AG09319 (cell line): ENCODE data around the gene MBOAT2.
"Not testable (repeated sequence)": the region's sequence is repeated elsewhere in the genome, so short reads cannot be mapped to it uniquely, and the experiment has no call there.

Source experiments
- DNase-seq: peaks from one replicate; pipeline ENCODE4 v3.0.0-alpha.2; 2010; ENCODE audit warnings: low read depth; ENCODE audit errors: extremely low read depth
- TF ChIP-seq, protein P1 (sequence below): IDR thresholded peaks from 2 replicates; pipeline ENCODE4 v1.5.1; 2011; ENCODE audit warnings: low read depth, mild to moderate bottlenecking, inconsistent platforms, low read length, moderate library complexity

Gene MBOAT2

DNA sequence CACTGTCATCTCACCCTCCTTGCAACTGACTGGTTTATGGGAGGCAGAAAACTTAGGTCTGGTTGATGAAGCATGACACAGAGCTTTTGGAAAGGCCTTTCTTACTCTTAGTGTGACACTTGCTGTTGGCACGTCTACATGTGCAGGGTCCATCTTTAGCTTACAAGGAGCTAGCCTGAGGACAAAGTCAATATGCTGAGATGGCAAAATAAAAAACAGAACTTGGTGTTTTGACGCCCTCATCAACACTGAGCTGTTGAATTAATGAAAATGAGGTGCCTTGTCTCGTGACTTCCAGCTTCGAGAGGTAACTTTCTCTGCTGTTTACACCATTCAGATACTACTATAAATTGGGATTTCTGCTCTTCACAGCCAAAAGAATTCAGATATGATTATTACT lies 87.5 kb downstream of the MBOAT2 start:
- no peak for DNase-seq
- TF ChIP-seq, protein P1, sequence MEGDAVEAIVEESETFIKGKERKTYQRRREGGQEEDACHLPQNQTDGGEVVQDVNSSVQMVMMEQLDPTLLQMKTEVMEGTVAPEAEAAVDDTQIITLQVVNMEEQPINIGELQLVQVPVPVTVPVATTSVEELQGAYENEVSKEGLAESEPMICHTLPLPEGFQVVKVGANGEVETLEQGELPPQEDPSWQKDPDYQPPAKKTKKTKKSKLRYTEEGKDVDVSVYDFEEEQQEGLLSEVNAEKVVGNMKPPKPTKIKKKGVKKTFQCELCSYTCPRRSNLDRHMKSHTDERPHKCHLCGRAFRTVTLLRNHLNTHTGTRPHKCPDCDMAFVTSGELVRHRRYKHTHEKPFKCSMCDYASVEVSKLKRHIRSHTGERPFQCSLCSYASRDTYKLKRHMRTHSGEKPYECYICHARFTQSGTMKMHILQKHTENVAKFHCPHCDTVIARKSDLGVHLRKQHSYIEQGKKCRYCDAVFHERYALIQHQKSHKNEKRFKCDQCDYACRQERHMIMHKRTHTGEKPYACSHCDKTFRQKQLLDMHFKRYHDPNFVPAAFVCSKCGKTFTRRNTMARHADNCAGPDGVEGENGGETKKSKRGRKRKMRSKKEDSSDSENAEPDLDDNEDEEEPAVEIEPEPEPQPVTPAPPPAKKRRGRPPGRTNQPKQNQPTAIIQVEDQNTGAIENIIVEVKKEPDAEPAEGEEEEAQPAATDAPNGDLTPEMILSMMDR: no peak

- not testable (repeated sequence) for DNase-seq
Measured at GRCh38 chr2:8913767-8914166, 89.7 kb downstream of the MBOAT2 start.

- DNase-seq: no peak
- TF ChIP-seq, protein P1: no peak
Measured at GRCh38 chr2:8907764-8908288, 95.7 kb downstream of the MBOAT2 start.

DNA sequence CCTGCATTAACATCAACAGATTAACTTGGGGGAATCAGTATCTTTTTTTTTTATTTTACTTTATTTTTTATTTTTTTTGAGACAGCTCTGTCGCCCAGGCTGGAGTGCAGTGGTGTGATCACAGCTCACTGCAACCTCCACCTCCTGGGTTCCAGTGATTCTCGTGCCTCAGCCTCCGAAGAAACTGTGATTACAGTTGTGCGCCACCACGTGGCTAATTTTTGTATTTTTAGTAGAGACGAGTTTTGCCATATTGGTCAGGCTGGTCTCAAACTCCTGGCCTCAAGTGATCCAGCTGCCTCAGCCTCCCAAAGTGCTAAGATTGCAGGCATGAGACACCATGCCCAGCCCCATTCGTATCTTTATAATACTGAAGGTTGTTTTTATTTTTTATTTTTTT lies 99.6 kb downstream of the MBOAT2 start:
- not testable (repeated sequence) for DNase-seq

DNA sequence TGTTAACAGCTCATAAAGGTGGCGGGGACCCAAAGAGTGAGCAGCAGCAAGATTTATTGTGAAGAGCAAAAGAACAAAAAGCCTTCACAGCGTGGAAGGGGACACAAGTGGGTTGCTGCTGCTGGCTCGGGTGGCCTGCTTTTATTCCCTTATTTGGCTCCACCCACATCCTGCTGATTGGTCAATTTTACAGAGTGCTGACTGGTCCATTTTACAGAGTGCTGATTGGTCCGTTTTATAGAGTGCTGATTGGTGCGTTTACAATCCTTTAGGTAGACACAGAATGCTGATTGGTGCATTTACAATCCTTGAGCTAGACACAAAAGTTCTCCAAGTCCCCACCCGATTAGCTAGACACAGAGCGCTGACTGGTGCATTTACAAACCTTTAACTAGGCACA lies 100.7 kb downstream of the MBOAT2 start:
- DNase-seq: not testable (repeated sequence)

DNA sequence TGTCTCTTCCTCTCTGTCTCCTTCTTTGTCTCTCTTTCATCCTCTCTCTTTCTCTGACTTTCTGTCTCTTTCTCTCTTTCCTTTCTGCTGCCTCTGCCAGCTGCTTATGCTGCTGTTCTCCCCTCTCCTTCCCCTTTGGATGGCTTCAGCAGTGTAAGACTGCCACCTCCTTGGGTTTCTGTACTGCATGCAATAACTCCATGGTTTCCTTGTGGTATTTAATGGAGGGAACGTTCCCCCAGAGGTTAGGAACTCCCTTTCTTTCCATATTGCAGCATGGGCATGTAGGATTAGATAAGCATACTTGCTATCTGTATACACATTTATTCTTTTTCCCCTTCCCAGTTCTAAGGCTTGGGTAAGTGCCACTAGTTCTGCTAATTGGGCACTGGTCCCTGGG lies 106.3 kb downstream of the MBOAT2 start:
- DNase-seq: not testable (repeated sequence)

DNA sequence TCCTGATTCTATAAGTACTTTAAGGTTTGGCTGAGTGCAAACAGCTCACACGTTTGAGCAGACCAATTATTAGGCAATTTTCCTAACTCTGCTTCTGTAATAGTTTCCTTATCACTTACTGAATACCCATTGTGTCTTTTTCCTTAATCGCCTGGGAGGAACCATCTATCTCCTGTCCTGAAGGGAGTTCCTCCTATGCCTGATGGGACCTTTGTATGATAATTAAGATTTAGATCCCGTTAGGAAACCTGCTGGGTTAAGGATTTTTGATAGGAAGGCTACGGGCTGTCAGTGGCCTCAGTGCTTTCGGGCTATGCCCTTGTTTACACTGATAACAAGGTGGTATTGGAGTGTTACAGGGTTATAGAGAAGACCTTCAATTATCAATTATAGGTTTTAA lies 106.8 kb downstream of the MBOAT2 start:
- not testable (repeated sequence) for DNase-seq

DNA sequence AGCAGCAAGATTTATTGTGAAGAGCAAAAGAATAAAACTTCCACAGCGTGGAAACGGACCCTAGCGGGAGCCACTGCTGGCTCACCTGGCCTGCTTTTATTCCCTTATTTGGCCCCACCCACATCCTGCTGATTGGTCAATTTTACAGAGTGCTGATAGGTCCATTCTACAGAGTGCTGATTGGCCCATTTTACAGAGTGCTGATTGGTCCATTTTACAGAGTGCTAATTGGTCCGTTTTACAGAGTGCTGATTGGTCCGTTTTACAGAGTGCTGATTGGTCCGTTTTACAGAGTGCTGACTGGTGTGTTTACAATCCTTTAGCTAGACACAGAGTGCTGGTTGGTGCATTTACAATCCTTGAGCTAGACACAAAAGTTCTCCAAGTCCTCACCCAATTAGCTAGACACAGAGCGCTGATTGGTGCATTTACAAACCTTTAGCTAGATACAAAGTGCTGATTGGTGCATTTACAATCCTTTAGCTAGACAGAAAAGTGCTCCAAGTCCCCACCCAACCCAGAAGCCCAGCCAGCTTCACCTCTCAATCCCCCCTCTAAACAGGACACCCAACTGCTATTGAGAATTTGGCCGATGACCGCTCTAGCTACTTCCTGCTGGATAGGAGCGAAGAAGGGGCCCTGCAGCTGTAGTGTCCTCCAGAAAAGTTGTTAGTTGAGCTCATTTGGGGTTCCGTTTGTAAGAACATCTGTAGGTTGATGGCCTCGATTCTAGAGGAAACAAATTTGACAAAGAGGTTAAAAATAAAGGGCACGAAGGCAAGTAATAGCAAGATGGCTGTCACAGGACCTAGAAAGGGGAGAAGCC lies 108.2 kb downstream of the MBOAT2 start:
- not testable (repeated sequence) for DNase-seq

DNA sequence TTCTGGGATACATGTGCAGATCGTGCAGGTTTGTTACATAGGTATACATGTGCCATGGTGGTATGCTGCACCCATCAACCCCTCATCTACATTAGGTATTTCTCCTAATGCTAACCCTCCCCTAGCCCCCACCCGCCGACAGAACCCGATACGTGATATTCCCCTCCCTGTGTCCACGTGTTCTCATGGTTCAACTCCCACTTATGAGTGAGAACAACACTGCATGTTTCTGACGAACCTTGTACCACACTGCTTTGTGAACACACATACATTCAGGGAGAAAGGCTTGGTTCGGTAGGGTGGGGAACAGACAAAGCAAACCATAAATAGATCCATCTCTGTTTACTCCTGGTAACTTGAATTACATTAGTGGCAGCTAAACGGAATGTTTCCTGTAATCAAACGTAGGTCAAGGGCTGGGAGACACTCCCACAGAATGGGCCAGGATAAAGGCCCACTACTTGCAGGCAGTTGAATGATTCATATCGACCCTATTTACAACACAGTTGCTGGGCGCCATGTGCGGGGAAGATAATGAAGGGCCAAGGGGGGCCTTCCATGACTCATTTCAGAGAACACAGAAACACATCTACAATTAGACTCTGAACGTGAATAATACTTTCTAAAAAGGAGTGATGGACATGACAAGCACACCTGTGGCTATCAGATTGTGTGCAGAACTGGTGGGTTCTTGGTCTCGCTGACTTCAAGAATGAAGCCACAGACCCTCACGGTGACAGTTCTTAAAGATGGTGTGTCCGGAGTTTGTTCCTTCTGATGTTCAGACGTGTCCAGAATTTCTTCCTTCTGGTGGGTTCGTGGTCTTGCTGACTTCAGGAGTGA lies 109.3 kb downstream of the MBOAT2 start:
- no peak for DNase-seq
- TF ChIP-seq, protein P1: no peak

- TF ChIP-seq, protein P1: no peak
- DNase-seq: no peak
Measured at GRCh38 chr2:8893474-8893873, 110.0 kb downstream of the MBOAT2 start.
